Hepatocyte (in vitro differentiated cells): Measurements from ENCODE around the gene ABHD1. TPM values are rescaled to one million over a fixed set of nuclear protein-coding genes. Genes with fewer than 3 reads are reported as not detected.

Experiments used
- DNase-seq: peaks from one replicate; pipeline ENCODE4 v3.0.0-alpha.2; 2016; ENCODE audit warnings: low spot score
- H2AFZ ChIP-seq: fragments of 200-600 bp; sonication (generic); 2 replicates; pipeline ENCODE4 v1.6.0; 2016; ENCODE audit warnings: antibody characterized with exemption, mild to moderate bottlenecking
- H3K27ac ChIP-seq: fragments of 200-600 bp; sonication (generic); 2 replicates; pipeline ENCODE4 v1.5.1; 2016; ENCODE audit warnings: mild to moderate bottlenecking
- H3K27me3 ChIP-seq: fragments of 200-600 bp; sonication (generic); 2 replicates; pipeline ENCODE4 v1.6.1; 2016
- H3K36me3 ChIP-seq: fragments of 200-600 bp; sonication (generic); replicated peaks from 2 replicates; pipeline ENCODE4 v1.5.1; 2016; ENCODE audit warnings: low read depth; ENCODE audit not compliant: insufficient read depth
- H3K4me1 ChIP-seq: fragments of 200-600 bp; sonication (generic); 2 replicates; pipeline ENCODE4 v1.5.1; 2016; ENCODE audit warnings: mild to moderate bottlenecking, moderate library complexity; ENCODE audit not compliant: insufficient read depth
- H3K4me2 ChIP-seq: fragments of 200-600 bp; sonication (generic); 2 replicates; pipeline ENCODE4 v1.6.0; 2016
- H3K4me3 ChIP-seq: fragments of 200-600 bp; sonication (generic); 2 replicates; pipeline ENCODE4 v1.5.1; 2016; ENCODE audit warnings: mild to moderate bottlenecking
- H3K79me2 ChIP-seq: fragments of 200-600 bp; sonication (generic); 2 replicates; pipeline ENCODE4 v1.6.0; 2017; ENCODE audit warnings: mild to moderate bottlenecking
- H3K9me2 ChIP-seq: fragments of 200-600 bp; sonication (generic); replicated peaks from 2 replicates; pipeline ENCODE4 v1.6.0; 2017; ENCODE audit warnings: mild to moderate bottlenecking; ENCODE audit not compliant: insufficient read depth
- H3K9me3 ChIP-seq: fragments of 200-600 bp; sonication (generic); 2 replicates; pipeline ENCODE4 v1.5.1; 2016; ENCODE audit warnings: low read depth, mild to moderate bottlenecking
- H4K20me1 ChIP-seq: fragments of 200-600 bp; sonication (generic); 2 replicates; pipeline ENCODE4 v1.6.0; 2016; ENCODE audit warnings: mild to moderate bottlenecking; ENCODE audit not compliant: insufficient read depth, poor library complexity, severe bottlenecking
- EZH2 ChIP-seq: fragments of 200-600 bp; sonication (generic); IDR thresholded peaks from 2 replicates; pipeline ENCODE4 v1.6.1; 2016; ENCODE audit warnings: antibody characterized with exemption, mild to moderate bottlenecking, borderline replicate concordance
- EZH2phosphoT487 ChIP-seq: fragments of 200-600 bp; sonication (generic); IDR thresholded peaks from one replicate; pipeline ENCODE4 v1.6.1; 2018; ENCODE audit warnings: antibody characterized with exemption, mild to moderate bottlenecking, low read depth, moderate library complexity; ENCODE audit not compliant: unreplicated experiment, severe bottlenecking
- WGBS: methylation state at CpG from one replicate; pipeline ENCODE4 v1.1.6; 2016; ENCODE audit warnings: low lambda C conversion rate; ENCODE audit errors: missing lambda C conversion rate; 5-methylcytosine and 5-hydroxymethylcytosine counted together
- polyA plus RNA-seq: library from polyadenylated mRNA; unstranded; fragments of >200 nt; fragmentation: Nextera tagmentation; extraction: Ambion mirVana; gene quantifications from 2 replicates; pipeline ENCODE4 v1.2.1, GENCODE V29; 2016
- total RNA-seq: library from RNA; depleted of rRNA; stranded (reverse); fragments of >200 nt; gene quantifications from 2 replicates; pipeline ENCODE4 v1.2.3, GENCODE V29; 2014
- TF ChIP-seq, protein P1 (sequence below): fragments of 200-600 bp; sonication (generic); IDR thresholded peaks from 2 replicates; pipeline ENCODE4 v1.5.1; 2016; ENCODE audit warnings: antibody characterized with exemption, mild to moderate bottlenecking; ENCODE audit not compliant: poor library complexity

ABHD1 gene
- total and polyA plus RNA-seq, 2 experiments from 2014 or later, result 0.03 to 0.58 TPM

GRCh38 chr2:27134781-27135477 lies 11.3 kb downstream of the ABHD1 start:
- Histone ChIP-seq H3K4me1 (peaks cover 10% of the 10 kb centered on the region), H3K27me3 (no peaks in the 10 kb centered on the region), H3K4me3 (no peak overlapping the region), H3K4me2 (peak overlapping the region; percentile 54), H3K36me3 (no peaks in the 10 kb centered on the region), H4K20me1 (peaks cover 9% of the 10 kb centered on the region), H2AFZ (peak overlapping the region; percentile 70), H3K9me3 (no peaks in the 10 kb centered on the region), H3K27ac (peak overlapping the region; percentile 31), H3K79me2 (peaks cover 19% of the 10 kb centered on the region), H3K9me2 (no peaks in the 10 kb centered on the region)
- WGBS, result 57% methylated on average over 32 of the region's 33 CpGs
- TF ChIP-seq, protein P1, sequence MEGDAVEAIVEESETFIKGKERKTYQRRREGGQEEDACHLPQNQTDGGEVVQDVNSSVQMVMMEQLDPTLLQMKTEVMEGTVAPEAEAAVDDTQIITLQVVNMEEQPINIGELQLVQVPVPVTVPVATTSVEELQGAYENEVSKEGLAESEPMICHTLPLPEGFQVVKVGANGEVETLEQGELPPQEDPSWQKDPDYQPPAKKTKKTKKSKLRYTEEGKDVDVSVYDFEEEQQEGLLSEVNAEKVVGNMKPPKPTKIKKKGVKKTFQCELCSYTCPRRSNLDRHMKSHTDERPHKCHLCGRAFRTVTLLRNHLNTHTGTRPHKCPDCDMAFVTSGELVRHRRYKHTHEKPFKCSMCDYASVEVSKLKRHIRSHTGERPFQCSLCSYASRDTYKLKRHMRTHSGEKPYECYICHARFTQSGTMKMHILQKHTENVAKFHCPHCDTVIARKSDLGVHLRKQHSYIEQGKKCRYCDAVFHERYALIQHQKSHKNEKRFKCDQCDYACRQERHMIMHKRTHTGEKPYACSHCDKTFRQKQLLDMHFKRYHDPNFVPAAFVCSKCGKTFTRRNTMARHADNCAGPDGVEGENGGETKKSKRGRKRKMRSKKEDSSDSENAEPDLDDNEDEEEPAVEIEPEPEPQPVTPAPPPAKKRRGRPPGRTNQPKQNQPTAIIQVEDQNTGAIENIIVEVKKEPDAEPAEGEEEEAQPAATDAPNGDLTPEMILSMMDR, result no peak
- no peak for TF ChIP-seq EZH2
- DNase-seq, result no peak

GRCh38 chr2:27135478-27135955 lies 11.9 kb downstream of the ABHD1 start:
- peaks cover 9% of the 10 kb centered on the region for H4K20me1 ChIP-seq
- H3K36me3 ChIP-seq, result no peaks in the 10 kb centered on the region
- peaks cover 19% of the 10 kb centered on the region for H3K79me2 ChIP-seq
- H2AFZ ChIP-seq, result no peak overlapping the region
- no peak overlapping the region for H3K27ac ChIP-seq
- H3K4me2 ChIP-seq, result no peak overlapping the region
- H3K9me3 ChIP-seq, result no peaks in the 10 kb centered on the region
- peaks cover 10% of the 10 kb centered on the region for H3K4me1 ChIP-seq
- 90% methylated on average over 12 of the region's 12 CpGs for WGBS
- no peaks in the 10 kb centered on the region for H3K9me2 ChIP-seq
- H3K27me3 ChIP-seq, result no peaks in the 10 kb centered on the region
- H3K4me3 ChIP-seq, result no peak overlapping the region
- TF ChIP-seq, protein P1, result no peak
- no peak for DNase-seq

DNA sequence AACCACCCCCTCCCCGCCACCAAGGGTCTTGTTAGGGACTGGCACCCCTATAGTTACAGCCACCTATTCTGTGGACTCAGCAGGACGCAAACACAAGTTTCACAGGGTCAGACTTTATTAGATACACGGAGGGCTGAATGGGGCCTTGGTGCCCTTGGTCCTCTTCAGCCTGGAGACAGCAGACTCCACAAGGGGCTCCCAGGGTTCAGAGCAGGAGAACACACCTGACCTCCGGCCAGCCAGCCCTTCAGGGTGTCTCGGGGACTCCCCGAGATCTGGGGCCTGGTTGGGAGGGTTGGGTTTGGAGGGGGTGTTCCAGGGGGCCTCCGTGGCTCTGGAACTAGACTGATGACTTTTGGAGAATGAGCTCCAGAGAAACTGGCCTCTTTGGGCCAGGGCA lies 13.1 kb downstream of the ABHD1 start:
- Histone ChIP-seq H3K4me3 (no peak overlapping the region), H3K36me3 (no peaks in the 10 kb centered on the region), H3K9me3 (no peaks in the 10 kb centered on the region), H3K4me1 (peaks cover 10% of the 10 kb centered on the region), H3K4me2 (no peak overlapping the region), H3K9me2 (no peaks in the 10 kb centered on the region), H4K20me1 (peaks cover 9% of the 10 kb centered on the region), H3K79me2 (peaks cover 19% of the 10 kb centered on the region), H3K27me3 (no peaks in the 10 kb centered on the region), H3K27ac (no peak overlapping the region), H2AFZ (no peak overlapping the region)
- no peak for DNase-seq
- WGBS, result 97% methylated on average over 7 of the region's 7 CpGs
- TF ChIP-seq EZH2 (no peak), EZH2phosphoT487 (no peak)
- TF ChIP-seq, protein P1, result no peak
